ENCODE data around the gene SST.

DNA sequence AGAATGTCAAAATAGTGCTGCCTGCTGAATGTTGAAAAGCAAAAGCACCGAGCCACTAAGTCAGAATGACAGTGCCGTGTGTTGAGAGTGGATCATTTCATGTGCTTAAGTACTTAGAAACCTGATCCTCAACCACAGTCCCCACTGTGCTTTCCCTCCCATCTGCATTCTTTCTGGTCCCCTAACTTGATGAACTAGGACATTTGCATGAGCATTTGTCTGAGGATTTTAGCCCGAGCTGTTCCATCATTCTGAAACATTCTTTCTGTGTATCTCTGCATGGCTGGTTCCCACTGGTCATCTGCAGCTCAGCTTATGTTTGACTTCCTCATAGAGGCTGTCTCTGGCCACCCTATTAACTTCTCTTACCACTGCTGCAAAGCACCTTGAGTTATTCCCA, 42.0 kb downstream of the SST start:
- TF ChIP-seq, protein P1, sequence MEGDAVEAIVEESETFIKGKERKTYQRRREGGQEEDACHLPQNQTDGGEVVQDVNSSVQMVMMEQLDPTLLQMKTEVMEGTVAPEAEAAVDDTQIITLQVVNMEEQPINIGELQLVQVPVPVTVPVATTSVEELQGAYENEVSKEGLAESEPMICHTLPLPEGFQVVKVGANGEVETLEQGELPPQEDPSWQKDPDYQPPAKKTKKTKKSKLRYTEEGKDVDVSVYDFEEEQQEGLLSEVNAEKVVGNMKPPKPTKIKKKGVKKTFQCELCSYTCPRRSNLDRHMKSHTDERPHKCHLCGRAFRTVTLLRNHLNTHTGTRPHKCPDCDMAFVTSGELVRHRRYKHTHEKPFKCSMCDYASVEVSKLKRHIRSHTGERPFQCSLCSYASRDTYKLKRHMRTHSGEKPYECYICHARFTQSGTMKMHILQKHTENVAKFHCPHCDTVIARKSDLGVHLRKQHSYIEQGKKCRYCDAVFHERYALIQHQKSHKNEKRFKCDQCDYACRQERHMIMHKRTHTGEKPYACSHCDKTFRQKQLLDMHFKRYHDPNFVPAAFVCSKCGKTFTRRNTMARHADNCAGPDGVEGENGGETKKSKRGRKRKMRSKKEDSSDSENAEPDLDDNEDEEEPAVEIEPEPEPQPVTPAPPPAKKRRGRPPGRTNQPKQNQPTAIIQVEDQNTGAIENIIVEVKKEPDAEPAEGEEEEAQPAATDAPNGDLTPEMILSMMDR (conservative IDR thresholded peaks at IDR 0.05 in 1 of 2, IDR thresholded peaks at IDR 0.05 in 1 of 2; ENCODE audit: extremely low read depth in 1 of 2, insufficient read depth in 1 of 2, low read depth in 1 of 2, low read length in 2 of 2), result no peak
- TF ChIP-seq EZH2 (IDR thresholded peaks at IDR 0.05; ENCODE audit: borderline replicate concordance, low read length), result no peak
